K562 (cell line): ENCODE data around the gene PRSS22. TPM values are rescaled to one million over a fixed set of nuclear protein-coding genes. Genes with fewer than 3 reads are reported as not detected.

ENCODE experiments used
- BCOR ChIP-seq: fragments of 450-650 bp; IDR thresholded peaks from 2 replicates; pipeline ENCODE4 v1.6.1; 2016
- CHCHD3 ChIP-seq: fragments of 250-450 bp; sonication (Bioruptor Pico); IDR thresholded peaks from 2 replicates; pipeline ENCODE4 v2.1.2; 2022; ENCODE audit warnings: mild to moderate bottlenecking
- DIDO1 ChIP-seq: fragments of 450-650 bp; IDR thresholded peaks from 2 replicates; pipeline ENCODE4 v1.6.1; 2016; ENCODE audit warnings: low read depth, missing biosample characterization, missing genetic modification characterization
- DLX4 ChIP-seq: fragments of 250-450 bp; sonication (Bioruptor Pico); IDR thresholded peaks from 2 replicates; pipeline ENCODE4 v1.6.1; 2021; ENCODE audit warnings: mild to moderate bottlenecking
- EP300 ChIP-seq: IDR thresholded peaks from 2 replicates; pipeline ENCODE4 v1.6.1; 2012; ENCODE audit warnings: low read length, improper control_type of control experiment
- FIP1L1 ChIP-seq: fragments of 200-400 bp; formaldehyde crosslinking; IDR thresholded peaks from 2 replicates; pipeline ENCODE4 v1.6.1; 2018; ENCODE audit warnings: mild to moderate bottlenecking, low read depth, low read length; ENCODE audit not compliant: poor library complexity, severe bottlenecking
- GTF2E2 ChIP-seq: fragments of 200-800 bp; sonication (Bioruptor generic); IDR thresholded peaks from 2 replicates; pipeline ENCODE4 v1.6.1; 2016; ENCODE audit warnings: missing genetic modification characterization, missing compliant biosample characterization
- GTF2F1 ChIP-seq: IDR thresholded peaks from 2 replicates; pipeline ENCODE4 v1.6.1; 2011; ENCODE audit warnings: low read depth, low read length, improper control_type of control experiment
- HLTF ChIP-seq: fragments of 450-650 bp; IDR thresholded peaks from 2 replicates; pipeline ENCODE4 v1.6.1; 2016
- HNRNPLL ChIP-seq: fragments of 200-400 bp; formaldehyde crosslinking; IDR thresholded peaks from 2 replicates; pipeline ENCODE4 v1.6.1; 2017; ENCODE audit warnings: low read length, low read depth, mild to moderate bottlenecking; ENCODE audit not compliant: poor library complexity, severe bottlenecking
- IRF2 ChIP-seq: sonication (generic); formaldehyde crosslinking; IDR thresholded peaks from 2 replicates; pipeline ENCODE4 v1.8.1; 2022; ENCODE audit warnings: mild to moderate bottlenecking, missing genetic modification reagents
- KAT8 ChIP-seq: fragments of 450-650 bp; IDR thresholded peaks from 2 replicates; pipeline ENCODE4 v1.6.1; 2016; ENCODE audit warnings: low read depth, mild to moderate bottlenecking
- KDM5B ChIP-seq: fragments of 200-600 bp; sonication (generic); IDR thresholded peaks from 2 replicates; pipeline ENCODE4 v1.6.1; 2012; ENCODE audit warnings: low read depth, mild to moderate bottlenecking, moderate library complexity, low read length, control low read depth, inconsistent platforms; ENCODE audit not compliant: insufficient replicate concordance
- NBN ChIP-seq: fragments of 450-650 bp; IDR thresholded peaks from 2 replicates; pipeline ENCODE4 v1.6.1; 2016; ENCODE audit warnings: low read depth, mild to moderate bottlenecking
- NR3C1 ChIP-seq: sonication (generic); formaldehyde crosslinking; IDR thresholded peaks from 2 replicates; pipeline ENCODE4 v1.8.1; 2022; ENCODE audit warnings: missing genetic modification reagents
- NR4A1 ChIP-seq, 2 experiments: fragments of 250-450 bp in 1 of 2; fragments of 450-650 bp in 1 of 2; sonication (Bioruptor Pico) in 1 of 2; IDR thresholded peaks; 2 replicates each; pipeline versions ENCODE4 v1.4.0 to v1.6.1; 2016 to 2020; ENCODE audit warnings: mild to moderate bottlenecking in 2 of 2, missing compliant biosample characterization in 1 of 2, missing genetic modification characterization in 1 of 2, moderate library complexity in 1 of 2
- NRF1 ChIP-seq, 2 experiments: fragments of 450-650 bp; IDR thresholded peaks in 1 of 2; conservative IDR thresholded peaks in 1 of 2; 2 replicates each; pipeline ENCODE4 v1.6.1; 2014; ENCODE audit warnings: mild to moderate bottlenecking in 2 of 2
- POLR2A ChIP-seq: fragments of 450-650 bp; conservative IDR thresholded peaks from 2 replicates; pipeline ENCODE4 v1.6.1; 2016
- SMARCA5 ChIP-seq: fragments of 450-650 bp; IDR thresholded peaks from 2 replicates; pipeline ENCODE4 v1.6.1; 2016
- SPI1 ChIP-seq: IDR thresholded peaks from 2 replicates; pipeline ENCODE4 v1.6.1; 2011; ENCODE audit warnings: low read depth, low read length, control low read depth, borderline replicate concordance
- STAT5B ChIP-seq: fragments of 250-450 bp; sonication (Bioruptor Pico); IDR thresholded peaks from 2 replicates; pipeline ENCODE4 v1.8.0; 2021; ENCODE audit warnings: mild to moderate bottlenecking, inconsistent platforms
- TAF9B ChIP-seq: fragments of 450-650 bp; IDR thresholded peaks from 2 replicates; pipeline ENCODE4 v1.6.1; 2018; ENCODE audit warnings: mild to moderate bottlenecking; ENCODE audit not compliant: partially characterized antibody
- TRIM24 ChIP-seq, 2 experiments: fragments of 450-650 bp; IDR thresholded peaks; 2 replicates each; pipeline ENCODE4 v1.6.1; 2016
- YY1 ChIP-seq, 3 experiments: IDR thresholded peaks; 2 replicates each; pipeline ENCODE4 v1.6.1; 2011; ENCODE audit warnings: low read length in 2 of 3, mild to moderate bottlenecking in 2 of 3, moderate library complexity in 2 of 3, borderline replicate concordance in 1 of 3, control low read depth in 1 of 3, low read depth in 1 of 3; ENCODE audit not compliant: insufficient read depth in 3 of 3, insufficient replicate concordance in 2 of 3, control insufficient read depth in 1 of 3, insufficient read length in 1 of 3; ENCODE audit errors: extremely low read depth in 1 of 3
- ZFP1 ChIP-seq: fragments of 450-650 bp; formaldehyde crosslinking; IDR thresholded peaks from 2 replicates; pipeline ENCODE4 v1.4.0; 2020; ENCODE audit warnings: mild to moderate bottlenecking, mixed read lengths
- ZNF280A ChIP-seq: fragments of 450-650 bp; IDR thresholded peaks from 2 replicates; pipeline ENCODE4 v1.6.1; 2018; ENCODE audit warnings: mild to moderate bottlenecking, low read depth; ENCODE audit not compliant: partially characterized antibody
- ZNF79 ChIP-seq: fragments of 250-450 bp; sonication (Bioruptor Pico); IDR thresholded peaks from 2 replicates; pipeline ENCODE4 v1.4.0; 2020; ENCODE audit warnings: low read depth, mild to moderate bottlenecking, moderate library complexity
- ZSCAN32 ChIP-seq: fragments of 450-650 bp; formaldehyde crosslinking; IDR thresholded peaks from 2 replicates; pipeline ENCODE4 v1.4.0; 2020; ENCODE audit warnings: mild to moderate bottlenecking, moderate library complexity
- polyA plus RNA-seq, 8 experiments: library from polyadenylated mRNA; depleted of rRNA in 4 of 8; stranded (reverse) in 5 of 8; unstranded in 3 of 8; fragments of >200 nt; fragmentation: Nextera tagmentation in 2 of 8; fragmentation: Illumina TruSeq in 1 of 8; extraction: Ambion mirVana in 2 of 8; extraction: Trizol in 1 of 8; gene quantifications; 2 replicates each; pipeline versions ENCODE4 v1.2.1 to v1.2.3, GENCODE V29; 2011 to 2014; ENCODE audit warnings: inconsistent platforms in 1 of 8, missing spikeins in 1 of 8
- total RNA-seq, 7 experiments: library from RNA; depleted of rRNA in 6 of 7; stranded (reverse); fragments of >200 nt in 6 of 7; fragmentation: Illumina TruSeq in 2 of 7; extraction: Trizol in 2 of 7; gene quantifications; 2 replicates each; pipeline versions ENCODE4 v1.2.1 to v1.2.3, GENCODE V29; 2011 to 2021; ENCODE audit warnings: low replicate concordance in 1 of 7

Gene PRSS22
- total and polyA plus RNA-seq, 9 of the 15 experiments (the other 6 are each of a cell fraction or from before 2014, with no cell fraction given): 0.13 to 0.42 TPM; not detected in 7

- TF ChIP-seq DIDO1 (tag): no peak
- peak; percentile 22 for TF ChIP-seq TAF9B
- TF ChIP-seq FIP1L1: no peak
- TF ChIP-seq NRF1 (conservative IDR thresholded peaks at IDR 0.05 in 1 of 2, IDR thresholded peaks at IDR 0.05 in 1 of 2): peak; percentile 50 to 51; a peak in 3 of 4 replicates
- no peak for TF ChIP-seq TRIM24 (IDR thresholded peaks at IDR 0.05)
- TF ChIP-seq IRF2 (CRISPR knock-in tag): no peak
- TF ChIP-seq NR3C1 (CRISPR knock-in tag): no peak; the same call in 1 of the 2 replicates
- TF ChIP-seq KAT8: no peak
- TF ChIP-seq GTF2E2 (tag): peak; percentile 48; the same call in 1 of the 2 replicates
- no peak for TF ChIP-seq NR4A1 (CRISPR knock-in tag; IDR thresholded peaks at IDR 0.05)
- no peak for TF ChIP-seq NR4A1 (tag; IDR thresholded peaks at IDR 0.05)
- no peak for TF ChIP-seq ZSCAN32 (CRISPR knock-in tag)
- no peak for TF ChIP-seq BCOR
- TF ChIP-seq NBN: 0 out of 2 replicates have a peak, but pooled peaks have one; percentile 3
- peak; percentile 33 for TF ChIP-seq POLR2A
- no peak for TF ChIP-seq DLX4
- no peak for TF ChIP-seq KDM5B
- no peak for TF ChIP-seq SMARCA5
- no peak for TF ChIP-seq ZFP1 (CRISPR knock-in tag)
- TF ChIP-seq ZNF280A: no peak
- no peak for TF ChIP-seq STAT5B (CRISPR knock-in tag)
- no peak for TF ChIP-seq HNRNPLL
- 0 out of 2 replicates have a peak, but pooled peaks have one; percentile 36 for TF ChIP-seq GTF2F1
- no peak for TF ChIP-seq CHCHD3 (CRISPR knock-in tag)
- no peak for TF ChIP-seq ZNF79 (CRISPR knock-in tag)
- TF ChIP-seq EP300: no peak
- peak in 2 of 3 experiments; percentile 71 to 88 for TF ChIP-seq YY1 (IDR thresholded peaks at IDR 0.05; ENCODE audit: borderline replicate concordance in 1 of 3, control insufficient read depth in 1 of 3, extremely low read depth in 1 of 3, insufficient read depth in 3 of 3, insufficient read length in 1 of 3, insufficient replicate concordance in 2 of 3, low read depth in 1 of 3, low read length in 2 of 3)
- TF ChIP-seq SPI1: no peak
- TF ChIP-seq HLTF: no peak
Observed at GRCh38 chr16:2904100-2904921, 46.3 kb upstream of the PRSS22 start (continued).
